Measurements from ENCODE around the gene MC2R. TPM values are rescaled to one million over a fixed set of nuclear protein-coding genes. Genes with fewer than 3 reads are reported as not detected.

The MC2R gene
- total RNA-seq, 1 donor from 2014 or later: not detected

GRCh38 chr18:13877157-13877556 is 38.2 kb downstream of the MC2R start:
- no peaks in the 10 kb centered on the region for H3K27me3 ChIP-seq
- no peaks in the 10 kb centered on the region for H3K4me1 Mint-ChIP-seq
- no peaks in the 10 kb centered on the region for H3K79me2 ChIP-seq (ENCODE audit: low read depth)
- no peaks in the 10 kb centered on the region for H3K4me1 ChIP-seq
- H3K4me3 ChIP-seq: no peak overlapping the region
- H3K4me2 ChIP-seq: no peak overlapping the region
- no peaks in the 10 kb centered on the region for H3K36me3 Mint-ChIP-seq
- no peak overlapping the region for H2AFZ ChIP-seq (replicated peaks)
- H3K4me3 Mint-ChIP-seq: no peak overlapping the region
- peaks cover 6% of the 10 kb centered on the region for H3K27me3 Mint-ChIP-seq (ENCODE audit: insufficient read depth, low read depth)
- H3K9ac ChIP-seq: no peak overlapping the region
- TF ChIP-seq EZH2 (IDR thresholded peaks at IDR 0.05): no peak
- TF ChIP-seq CTCF (IDR thresholded peaks at IDR 0.05): no peak
- no peak for TF ChIP-seq EZH2phosphoT487 (IDR thresholded peaks at IDR 0.05)
- H3K27ac Mint-ChIP-seq: no peak overlapping the region
- DNase-seq (ENCODE audit: low spot score): peak; percentile 15
- H4K20me1 ChIP-seq (ENCODE audit: low read depth): no peaks in the 10 kb centered on the region
- no peak overlapping the region for H3K27ac ChIP-seq
- H3K9me3 Mint-ChIP-seq: no peaks in the 10 kb centered on the region
- no peaks in the 10 kb centered on the region for H3K36me3 ChIP-seq
- H3F3A ChIP-seq (ENCODE audit: low read depth): no peaks in the 10 kb centered on the region
- no peaks in the 10 kb centered on the region for H3K9me3 ChIP-seq (ENCODE audit: low read depth)

GRCh38 chr18:13874558-13874957 is 40.8 kb downstream of the MC2R start:
- Histone ChIP-seq H4K20me1 (ENCODE audit: low read depth) (no peaks in the 10 kb centered on the region), H3K4me2 (no peak overlapping the region), H3K27ac (no peak overlapping the region), H3K4me3 (no peak overlapping the region), H3K27me3 (peaks cover 25% of the 10 kb centered on the region), H3K79me2 (ENCODE audit: low read depth) (no peaks in the 10 kb centered on the region), H3K9ac (no peak overlapping the region), H2AFZ (replicated peaks) (no peak overlapping the region), H3K36me3 (no peaks in the 10 kb centered on the region), H3K9me3 (ENCODE audit: low read depth) (no peaks in the 10 kb centered on the region), H3F3A (ENCODE audit: low read depth) (no peaks in the 10 kb centered on the region), H3K4me1 (no peaks in the 10 kb centered on the region)
- DNase-seq (ENCODE audit: low spot score): no peak
- Mint-ChIP-seq H3K27me3 (ENCODE audit: insufficient read depth, low read depth) (peaks cover 9% of the 10 kb centered on the region), H3K36me3 (no peaks in the 10 kb centered on the region), H3K4me3 (no peak overlapping the region), H3K9me3 (no peaks in the 10 kb centered on the region), H3K27ac (no peak overlapping the region), H3K4me1 (no peaks in the 10 kb centered on the region)
- no peak for TF ChIP-seq EZH2 (IDR thresholded peaks at IDR 0.05)
- TF ChIP-seq CTCF (IDR thresholded peaks at IDR 0.05): no peak
- TF ChIP-seq EZH2phosphoT487 (IDR thresholded peaks at IDR 0.05): no peak

GRCh38 chr18:13872932-13873331 is 42.4 kb downstream of the MC2R start:
- H3K4me3 ChIP-seq: no peak overlapping the region
- Mint-ChIP-seq H3K36me3 (no peaks in the 10 kb centered on the region), H3K27me3 (ENCODE audit: insufficient read depth, low read depth) (peaks cover 11% of the 10 kb centered on the region), H3K4me3 (no peak overlapping the region), H3K4me1 (peaks cover 5% of the 10 kb centered on the region), H3K27ac (no peak overlapping the region), H3K9me3 (no peaks in the 10 kb centered on the region)
- no peaks in the 10 kb centered on the region for H3K4me1 ChIP-seq
- H3K9me3 ChIP-seq (ENCODE audit: low read depth): no peaks in the 10 kb centered on the region
- H3K27me3 ChIP-seq: peaks cover 42% of the 10 kb centered on the region
- no peak for DNase-seq (ENCODE audit: low spot score)
- no peak for TF ChIP-seq CTCF (IDR thresholded peaks at IDR 0.05)
- TF ChIP-seq EZH2 (IDR thresholded peaks at IDR 0.05): no peak
- no peak for TF ChIP-seq EZH2phosphoT487 (IDR thresholded peaks at IDR 0.05)
- no peaks in the 10 kb centered on the region for H3F3A ChIP-seq (ENCODE audit: low read depth)
- H2AFZ ChIP-seq (replicated peaks): peak overlapping the region; percentile 40
- H3K79me2 ChIP-seq (ENCODE audit: low read depth): no peaks in the 10 kb centered on the region
- H4K20me1 ChIP-seq (ENCODE audit: low read depth): no peaks in the 10 kb centered on the region
- H3K9ac ChIP-seq: no peak overlapping the region
- H3K4me2 ChIP-seq: no peak overlapping the region
- H3K27ac ChIP-seq: no peak overlapping the region
- no peaks in the 10 kb centered on the region for H3K36me3 ChIP-seq

All from neural progenitor cell (in vitro differentiated cells).